Stimulated activated CD8-positive, alpha-beta memory T cell treated with anti-CD3 and anti-CD28 coated beads, Interleukin-2, amount 100 ng/mL, for 1 hour (primary cell): ENCODE data around the gene PSENEN.
"Not testable (repeated sequence)": the region's sequence is repeated elsewhere in the genome, so short reads cannot be mapped to it uniquely, and the experiment has no call there.

Experiments
- DNase-seq, 2 donors: peaks; one replicate each; pipeline ENCODE4 v3.0.0-alpha.2; 2020; ENCODE audit warnings: low read depth in 2 of 2

PSENEN gene

GRCh38 chr19:35788205-35788960 is 42.9 kb downstream of the PSENEN start:
- DNase-seq = no peak

DNA sequence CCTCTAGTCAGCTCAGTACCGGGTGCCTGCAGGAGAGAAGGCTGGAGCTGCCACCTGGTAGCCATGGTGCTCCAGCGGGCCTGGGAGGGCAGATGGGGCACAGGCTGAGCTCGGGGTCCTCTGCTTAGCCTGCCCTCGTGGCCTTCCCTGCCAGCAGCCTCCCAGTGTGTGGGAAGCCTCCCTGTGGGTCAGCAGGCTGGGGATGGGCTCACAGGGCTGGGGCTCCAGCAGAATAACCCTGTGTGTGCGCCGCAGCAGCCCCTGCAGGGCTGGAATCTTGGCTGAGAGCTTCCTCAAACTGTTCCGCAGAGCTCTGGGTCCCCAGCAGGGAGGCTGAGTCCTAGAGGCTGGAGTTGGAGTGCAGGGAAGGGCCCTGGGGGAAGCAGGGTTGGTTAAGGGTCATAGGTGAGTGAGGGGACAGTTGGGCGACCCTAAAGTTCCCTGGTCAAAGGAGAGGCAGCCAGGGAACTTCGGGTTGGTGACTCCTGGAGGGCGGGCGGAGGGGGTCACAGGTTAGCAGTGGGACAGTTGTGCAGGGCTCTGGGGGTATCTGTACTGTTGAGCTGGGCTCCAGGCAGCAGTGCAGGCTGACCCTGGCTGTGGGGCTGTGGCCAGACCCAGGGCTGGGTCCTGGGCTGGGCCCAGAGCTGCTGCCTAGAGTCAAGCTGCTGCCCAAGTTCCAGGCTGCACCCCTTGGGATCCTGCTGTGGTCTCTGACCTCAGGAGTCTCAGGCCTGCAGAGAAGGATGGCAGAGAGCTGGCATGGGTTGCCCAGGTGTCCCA is 43.9 kb downstream of the PSENEN start:
- no peak for DNase-seq

- DNase-seq = no peak
Observed at GRCh38 chr19:35789978-35790944, 44.8 kb downstream of the PSENEN start.

DNA sequence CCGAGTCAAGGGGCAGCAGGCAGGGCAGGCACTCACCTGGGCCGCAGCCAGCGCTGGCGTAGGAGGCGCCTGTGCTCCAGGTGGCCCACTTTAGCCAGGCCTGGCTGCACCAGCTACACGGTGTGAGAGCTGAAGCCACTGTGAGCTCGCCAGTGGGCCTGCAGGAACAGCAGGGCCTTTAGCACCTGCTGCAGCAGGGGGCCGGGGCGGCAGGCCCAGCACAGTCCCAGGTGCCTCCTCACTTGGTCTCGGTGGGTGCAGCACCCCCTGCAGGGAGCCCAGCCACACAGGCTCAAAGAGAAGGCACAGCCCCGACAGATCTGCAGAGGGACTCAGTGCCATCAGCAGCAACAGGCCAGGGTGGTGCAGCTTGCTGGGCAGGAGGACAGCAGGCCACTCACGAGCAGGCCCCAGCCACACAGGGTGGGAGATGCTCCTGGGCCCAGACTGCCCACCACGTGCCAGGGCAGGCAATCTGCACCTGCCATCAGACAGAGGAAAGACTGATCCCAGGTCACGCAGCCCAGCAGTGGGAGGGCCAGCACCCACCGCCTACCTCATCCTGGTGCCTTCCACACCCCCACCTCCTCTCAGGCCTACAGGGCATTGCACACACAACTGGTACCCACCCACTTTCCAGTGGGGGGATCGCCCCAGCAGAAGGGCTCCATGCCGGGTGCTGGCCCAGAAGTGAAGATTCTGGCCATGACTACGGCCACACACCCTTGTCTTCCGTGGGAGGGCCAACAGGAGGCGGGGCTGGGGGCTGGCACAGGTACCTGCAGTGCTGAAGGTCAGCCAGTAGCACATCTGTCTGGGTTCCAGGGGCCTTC is 45.7 kb downstream of the PSENEN start:
- no peak for DNase-seq

DNA sequence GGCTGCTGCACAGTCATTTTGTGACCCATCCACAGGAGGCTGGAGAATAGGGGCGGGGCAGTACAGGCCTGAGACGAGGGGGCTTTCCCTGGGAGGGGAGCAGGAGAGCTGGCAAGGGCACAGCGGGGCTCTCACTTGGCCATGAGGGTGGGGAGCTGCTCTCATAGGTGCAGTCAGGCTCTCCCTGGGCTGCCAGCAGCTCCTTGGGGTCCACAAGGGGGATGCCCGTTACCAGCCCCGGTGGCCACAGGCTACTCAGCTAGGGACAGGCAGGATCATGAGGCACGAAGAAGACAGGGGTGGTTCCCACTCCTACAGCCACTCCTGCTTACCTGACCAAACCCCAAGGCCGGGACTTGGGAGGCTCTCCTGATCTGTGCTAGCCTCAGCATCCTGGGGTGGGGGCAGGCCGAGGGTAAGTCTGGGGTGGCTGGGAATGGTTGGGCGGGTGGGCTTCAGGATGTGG is 46.4 kb downstream of the PSENEN start:
- DNase-seq = no peak

- no peak for DNase-seq
Observed at GRCh38 chr19:35792312-35792711, 46.9 kb downstream of the PSENEN start.

DNA sequence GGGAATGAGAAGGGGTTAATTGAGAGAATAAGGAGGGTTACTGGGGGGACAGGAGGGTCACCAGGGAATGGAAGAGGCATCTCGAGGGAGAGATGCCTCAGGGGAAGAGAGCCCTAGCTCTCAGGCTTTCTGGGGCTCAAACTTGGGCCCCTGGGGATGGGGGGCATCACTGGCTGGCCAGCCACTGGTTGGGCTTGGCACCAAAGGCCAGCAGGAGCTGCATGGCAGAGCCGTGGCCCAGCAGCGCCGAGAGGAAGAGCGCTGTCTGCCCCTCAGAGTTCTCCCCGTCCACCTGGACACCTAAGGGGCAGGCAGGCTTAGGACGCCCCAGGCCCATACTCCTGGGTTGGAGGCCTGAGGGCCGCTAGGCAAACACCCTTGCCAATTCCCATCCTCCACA is 47.4 kb downstream of the PSENEN start:
- DNase-seq = no peak

GRCh38 chr19:35793381-35794165 is 48.1 kb downstream of the PSENEN start:
- DNase-seq = no peak

GRCh38 chr19:35795564-35795963 is 50.1 kb downstream of the PSENEN start:
- DNase-seq = not testable (repeated sequence)
